Mesenchymal stem cell (in vitro differentiated cells and primary cell): ENCODE data around the gene DMWD.

Source experiments
- DNase-seq: peaks from one replicate; pipeline ENCODE4 v3.0.0-alpha.2; 2013
- H2AFZ ChIP-seq: one replicate; pipeline ENCODE4 v1.6.1; 2013; ENCODE audit warnings: low read depth, mild to moderate bottlenecking, control low read depth, inconsistent platforms, low read length, moderate library complexity
- H2AK5ac ChIP-seq: 2 replicates; pipeline ENCODE4 v1.6.1; 2013; ENCODE audit warnings: low read length, moderate library complexity, mild to moderate bottlenecking, inconsistent platforms; ENCODE audit not compliant: severe bottlenecking
- H2BK120ac ChIP-seq: one replicate; pipeline ENCODE4 v1.6.1; 2013; ENCODE audit warnings: low read depth, mild to moderate bottlenecking, inconsistent platforms, low read length, moderate library complexity
- H2BK12ac ChIP-seq, 2 experiments: one replicate each; pipeline ENCODE4 v1.6.1; 2013; ENCODE audit warnings: inconsistent platforms in 2 of 2, low read length in 2 of 2, mild to moderate bottlenecking in 2 of 2, moderate library complexity in 2 of 2, control low read depth in 1 of 2
- H2BK15ac ChIP-seq: one replicate; pipeline ENCODE4 v1.6.1; 2013; ENCODE audit warnings: mild to moderate bottlenecking, low read depth, inconsistent platforms; ENCODE audit not compliant: poor library complexity, severe bottlenecking
- H2BK5ac ChIP-seq: 2 replicates; pipeline ENCODE4 v1.6.1; 2013; ENCODE audit warnings: low read depth, mild to moderate bottlenecking, low read length, control low read depth, inconsistent platforms; ENCODE audit not compliant: poor library complexity, severe bottlenecking
- H3K14ac ChIP-seq, 2 experiments: one replicate each; pipeline ENCODE4 v1.6.1; 2013; ENCODE audit warnings: inconsistent platforms in 2 of 2, low read length in 2 of 2, control low read depth in 1 of 2, mild to moderate bottlenecking in 1 of 2, moderate library complexity in 1 of 2
- H3K18ac ChIP-seq, 2 experiments: one replicate each; pipeline ENCODE4 v1.6.1; 2013; ENCODE audit warnings: inconsistent platforms in 2 of 2, low read length in 2 of 2, control low read depth in 1 of 2, low read depth in 1 of 2, mild to moderate bottlenecking in 1 of 2
- H3K23ac ChIP-seq, 2 experiments: one replicate each; pipeline ENCODE4 v1.6.1; 2013; ENCODE audit warnings: inconsistent platforms in 2 of 2, low read length in 2 of 2, mild to moderate bottlenecking in 2 of 2, moderate library complexity in 2 of 2, control low read depth in 1 of 2
- H3K27ac ChIP-seq: 2 replicates; pipeline ENCODE4 v1.5.1; 2013; ENCODE audit warnings: mild to moderate bottlenecking, moderate library complexity, low read length, control low read depth, inconsistent platforms; ENCODE audit not compliant: poor library complexity, severe bottlenecking
- H3K27me3 ChIP-seq, 2 experiments: 2 replicates each; pipeline versions ENCODE4 v1.6.1 to v1.7.0; 2013; ENCODE audit warnings: low read length in 2 of 2, mild to moderate bottlenecking in 2 of 2, moderate library complexity in 2 of 2, control low read depth in 1 of 2, inconsistent platforms in 1 of 2; ENCODE audit not compliant: control insufficient read depth in 1 of 2, insufficient read depth in 1 of 2
- H3K36me3 ChIP-seq, 2 experiments: 2 replicates each; pipeline versions ENCODE4 v1.6.1 to v1.7.0; 2013; ENCODE audit warnings: low read length in 2 of 2, control low read depth in 1 of 2, inconsistent platforms in 1 of 2, low read depth in 1 of 2, mild to moderate bottlenecking in 1 of 2; ENCODE audit not compliant: insufficient read depth in 2 of 2, control insufficient read depth in 1 of 2
- H3K4ac ChIP-seq, 2 experiments: one replicate each; pipeline ENCODE4 v1.6.1; 2013; ENCODE audit warnings: inconsistent platforms in 2 of 2, low read length in 2 of 2, mild to moderate bottlenecking in 2 of 2, moderate library complexity in 2 of 2, control low read depth in 1 of 2, low read depth in 1 of 2
- H3K4me1 ChIP-seq: 2 replicates; pipeline ENCODE4 v1.6.1; 2013; ENCODE audit warnings: low read depth, low read length, control low read depth; ENCODE audit not compliant: control insufficient read depth, insufficient read depth
- H3K4me2 ChIP-seq: 2 replicates; pipeline ENCODE4 v1.6.1; 2013; ENCODE audit warnings: low read length, mild to moderate bottlenecking, inconsistent platforms; ENCODE audit not compliant: poor library complexity, severe bottlenecking
- H3K4me3 ChIP-seq, 2 experiments: 2 replicates each; pipeline versions ENCODE4 v1.5.1 to v1.7.0; 2013; ENCODE audit warnings: low read length in 2 of 2, mild to moderate bottlenecking in 2 of 2, control low read depth in 1 of 2, low read depth in 1 of 2; ENCODE audit not compliant: insufficient read depth in 1 of 2
- H3K79me1 ChIP-seq: replicated peaks from 2 replicates; pipeline ENCODE4 v1.6.1; 2013; ENCODE audit warnings: mild to moderate bottlenecking, control low read depth, low read length, inconsistent platforms; ENCODE audit not compliant: poor library complexity, severe bottlenecking
- H3K9ac ChIP-seq: 2 replicates; pipeline ENCODE4 v1.7.0; 2013; ENCODE audit warnings: mild to moderate bottlenecking, low read length, moderate library complexity
- H3K9me3 ChIP-seq: 2 replicates; pipeline ENCODE4 v1.7.0; 2013; ENCODE audit warnings: mild to moderate bottlenecking, low read length; ENCODE audit not compliant: control insufficient read depth
- H4K8ac ChIP-seq: one replicate; pipeline ENCODE4 v1.6.1; 2013; ENCODE audit warnings: inconsistent platforms, mild to moderate bottlenecking, low read length, moderate library complexity
- H4K91ac ChIP-seq: one replicate; pipeline ENCODE4 v1.6.1; 2013; ENCODE audit warnings: mild to moderate bottlenecking, low read length, inconsistent platforms
- WGBS: methylation state at CpG from one replicate; pipeline ENCODE4 v1.1.7; 2013; ENCODE audit warnings: mixed read lengths; 5-methylcytosine and 5-hydroxymethylcytosine counted together

Gene DMWD

DNA sequence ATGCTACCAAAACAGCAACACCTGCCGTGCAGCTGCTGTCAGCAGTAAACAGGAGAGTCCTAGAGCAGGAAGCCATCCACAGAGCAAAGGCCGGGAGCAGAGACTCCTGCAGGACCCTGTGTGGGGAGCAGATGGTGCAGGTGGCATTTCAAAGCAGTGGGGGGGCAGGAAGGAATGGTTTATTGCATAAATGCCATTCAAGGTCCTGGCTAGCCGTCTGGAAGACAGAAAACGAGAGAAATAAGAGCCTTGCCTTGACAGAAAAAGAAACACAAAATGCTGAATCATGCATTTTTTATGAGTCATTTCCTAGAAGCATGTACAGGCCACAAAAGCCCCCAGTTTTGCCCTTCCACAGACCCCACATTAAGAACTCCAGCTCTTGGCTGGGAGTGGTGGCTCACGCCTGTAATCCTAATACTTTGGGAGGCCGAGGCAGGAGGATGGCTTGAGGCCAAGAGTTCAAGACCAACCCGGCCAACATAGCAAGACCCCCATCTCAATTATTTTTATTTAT, 17.1 kb upstream of the DMWD start:
- WGBS = 2% methylated on average over 6 of the region's 7 CpGs
- Histone ChIP-seq H3K14ac (no peak overlapping the region), H3K4me1 (peaks cover 19% of the 10 kb centered on the region), H2BK15ac (peak overlapping the region; percentile 13), H2AK5ac (no peak overlapping the region), H3K4me2 (no peak overlapping the region), H4K8ac (no peak overlapping the region), H3K36me3 (peaks cover 0 to 4% of the 10 kb centered on the region in 2 experiments), H3K18ac (no peak overlapping the region), H3K27ac (peak overlapping the region; percentile 93), H2BK5ac (peak overlapping the region; percentile 80), H3K4me3 (no peak overlapping the region), H2AFZ (peak overlapping the region; percentile 11), H3K27me3 (no peaks in the 10 kb centered on the region), H3K9me3 (no peaks in the 10 kb centered on the region), H2BK120ac (peak overlapping the region; percentile 52), H2BK12ac (peak overlapping the region in 1 of 2 experiments; percentile 25), H3K79me1 (no peaks in the 10 kb centered on the region), H4K91ac (no peak overlapping the region), H3K23ac (no peak overlapping the region), H3K4ac (no peak overlapping the region), H3K9ac (peak overlapping the region; percentile 12)
- peak; percentile 86 for DNase-seq

DNA sequence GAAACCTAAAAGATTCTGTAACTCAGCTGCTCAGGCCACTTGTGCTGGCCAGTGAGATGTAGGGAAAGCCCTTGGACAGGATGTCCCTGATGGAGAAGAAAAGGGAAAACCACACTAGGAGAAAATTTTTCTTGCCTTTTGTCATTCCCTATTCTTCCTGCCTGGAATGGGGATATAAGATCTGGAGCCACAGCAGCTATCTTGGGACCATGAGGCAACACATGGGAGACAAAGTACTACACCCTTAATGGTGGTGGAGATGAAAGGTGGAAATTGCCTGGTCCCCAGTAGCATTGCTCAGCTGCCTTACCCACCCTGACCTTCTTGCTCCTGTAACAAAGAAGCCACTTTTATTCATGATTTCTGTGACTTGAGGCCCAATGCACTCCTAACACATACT, 13.1 kb upstream of the DMWD start:
- Histone ChIP-seq H3K9ac (no peak overlapping the region), H3K27ac (no peak overlapping the region), H3K14ac (no peak overlapping the region), H3K4me2 (no peak overlapping the region), H3K27me3 (no peaks in the 10 kb centered on the region), H3K4ac (no peak overlapping the region), H2BK12ac (no peak overlapping the region), H4K91ac (no peak overlapping the region), H2AK5ac (no peak overlapping the region), H3K4me3 (no peak overlapping the region), H3K4me1 (peaks cover 18% of the 10 kb centered on the region), H4K8ac (no peak overlapping the region), H2BK120ac (no peak overlapping the region), H2AFZ (no peak overlapping the region), H3K79me1 (no peaks in the 10 kb centered on the region), H2BK15ac (no peak overlapping the region), H3K18ac (no peak overlapping the region), H2BK5ac (no peak overlapping the region), H3K36me3 (no peaks in the 10 kb centered on the region), H3K9me3 (no peaks in the 10 kb centered on the region), H3K23ac (no peak overlapping the region)
- DNase-seq = no peak

DNA sequence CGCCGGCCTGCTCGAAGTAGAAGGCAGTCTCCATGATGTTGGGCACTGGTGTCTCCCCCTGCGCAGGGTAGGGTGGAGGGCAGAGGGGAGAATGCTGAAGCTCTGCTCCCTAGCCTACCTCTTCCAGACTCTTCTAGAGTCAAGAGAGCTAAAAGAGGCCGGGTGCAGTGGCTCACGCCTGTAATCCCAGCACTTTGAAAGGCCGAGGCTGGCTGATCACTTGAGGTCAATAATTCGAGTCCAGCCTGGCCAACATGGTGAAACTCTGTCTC, 12.2 kb upstream of the DMWD start:
- Histone ChIP-seq H3K23ac (no peak overlapping the region), H2BK120ac (no peak overlapping the region), H3K4ac (no peak overlapping the region), H3K4me3 (no peak overlapping the region), H2AK5ac (no peak overlapping the region), H3K27ac (no peak overlapping the region), H3K79me1 (no peaks in the 10 kb centered on the region), H3K14ac (no peak overlapping the region), H3K36me3 (no peaks in the 10 kb centered on the region), H3K27me3 (no peaks in the 10 kb centered on the region), H3K4me1 (peaks cover 19% of the 10 kb centered on the region), H2BK5ac (no peak overlapping the region), H2BK12ac (peak overlapping the region in 1 of 2 experiments; percentile 75), H2AFZ (no peak overlapping the region), H3K4me2 (no peak overlapping the region), H4K91ac (no peak overlapping the region), H3K9ac (no peak overlapping the region), H3K9me3 (no peaks in the 10 kb centered on the region), H2BK15ac (no peak overlapping the region), H4K8ac (no peak overlapping the region), H3K18ac (no peak overlapping the region)
- DNase-seq = no peak
- WGBS = 98% methylated on average over 8 of the region's 8 CpGs

DNA sequence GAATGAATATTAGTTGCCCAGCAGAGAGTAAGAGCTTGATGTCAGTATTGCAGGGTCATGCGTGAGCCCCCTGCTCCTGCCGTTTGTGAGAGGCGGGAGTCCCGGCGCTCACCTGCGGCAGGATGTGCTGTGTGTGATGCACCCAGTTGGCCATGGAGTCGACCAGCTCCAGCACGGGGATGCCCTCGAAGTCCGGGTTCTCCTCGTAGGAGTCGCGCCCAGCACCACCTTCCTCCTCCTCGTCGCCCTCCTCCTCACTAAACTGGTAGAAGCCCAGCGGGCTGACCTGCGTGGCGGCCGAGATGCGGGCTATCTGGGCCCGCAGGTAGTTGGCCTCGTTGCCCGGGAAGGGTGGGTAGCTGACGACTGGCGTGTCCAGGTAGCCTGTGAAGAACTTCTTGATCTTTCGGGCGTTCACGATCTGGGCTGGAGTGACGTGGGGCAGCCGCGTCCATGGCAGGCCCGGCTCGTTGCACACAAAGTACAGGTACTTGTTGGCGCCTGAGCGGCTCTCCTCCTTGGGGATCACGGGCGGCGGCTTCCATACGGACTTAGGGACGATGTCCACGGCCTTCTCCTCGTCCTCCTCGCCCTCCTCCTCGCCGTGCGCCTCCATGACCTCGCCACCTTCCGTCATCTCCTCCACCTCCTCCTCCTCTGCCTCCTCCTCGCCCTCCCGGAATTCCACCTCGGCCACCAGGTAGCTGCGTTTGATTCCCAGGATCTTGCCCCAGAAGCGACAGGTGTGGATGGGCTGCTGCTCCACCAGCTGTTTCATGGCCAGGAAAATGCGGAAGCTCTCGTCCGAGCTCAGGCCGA, 11.7 kb upstream of the DMWD start:
- peaks cover 20% of the 10 kb centered on the region for H3K4me1 ChIP-seq
- no peak overlapping the region for H2BK120ac ChIP-seq
- H2BK15ac ChIP-seq = no peak overlapping the region
- H3K9ac ChIP-seq = no peak overlapping the region
- H4K91ac ChIP-seq = no peak overlapping the region
- no peak overlapping the region for H4K8ac ChIP-seq
- H3K36me3 ChIP-seq = no peaks in the 10 kb centered on the region
- DNase-seq = no peak
- 93% methylated on average over 57 of the region's 57 CpGs for WGBS
- no peaks in the 10 kb centered on the region for H3K27me3 ChIP-seq
- no peak overlapping the region for H3K23ac ChIP-seq
- no peak overlapping the region for H3K4ac ChIP-seq
- no peak overlapping the region for H3K4me3 ChIP-seq
- H2AK5ac ChIP-seq = peak overlapping the region; percentile 16
- H3K9me3 ChIP-seq = no peaks in the 10 kb centered on the region
- no peaks in the 10 kb centered on the region for H3K79me1 ChIP-seq
- no peak overlapping the region for H3K27ac ChIP-seq
- no peak overlapping the region for H3K4me2 ChIP-seq
- peak overlapping the region in 1 of 2 experiments; percentile 75 for H2BK12ac ChIP-seq
- H3K18ac ChIP-seq = no peak overlapping the region
- no peak overlapping the region for H3K14ac ChIP-seq
- H2BK5ac ChIP-seq = no peak overlapping the region
- no peak overlapping the region for H2AFZ ChIP-seq
